Nephron progenitor cell (in vitro differentiated cells): Measurements from ENCODE around the gene ESCO1.
A peak's percentile ranks its signal among the peaks of the same experiment; 100 is the strongest.

Experiments used
- DNase-seq: peaks from one replicate; pipeline ENCODE4 v3.0.0; 2021
- H3K27ac Mint-ChIP-seq: 2 replicates; pipeline ENCODE4 v1.8.0; 2021; ENCODE audit warnings: mild to moderate bottlenecking, moderate library complexity, mixed read lengths
- H3K27me3 Mint-ChIP-seq: 2 replicates; pipeline ENCODE4 v1.8.0; 2021; ENCODE audit warnings: mild to moderate bottlenecking, low read depth, mixed read lengths; ENCODE audit not compliant: poor library complexity
- H3K36me3 Mint-ChIP-seq: 2 replicates; pipeline ENCODE4 v1.8.0; 2021; ENCODE audit warnings: low read depth, mixed read lengths
- H3K4me1 Mint-ChIP-seq: 2 replicates; pipeline ENCODE4 v1.8.0; 2021; ENCODE audit warnings: mixed read lengths
- H3K4me3 Mint-ChIP-seq: 2 replicates; pipeline ENCODE4 v1.8.0; 2021; ENCODE audit warnings: mild to moderate bottlenecking, moderate library complexity, mixed read lengths
- H3K9me3 Mint-ChIP-seq: 2 replicates; pipeline ENCODE4 v1.8.0; 2021; ENCODE audit warnings: mild to moderate bottlenecking, moderate library complexity, mixed read lengths
- TF ChIP-seq, protein P1 (sequence below): fragments of 200-600 bp; sonication (generic); IDR thresholded peaks from 2 replicates; pipeline ENCODE4 v1.5.0; 2021; ENCODE audit warnings: antibody characterized with exemption

The ESCO1 gene

DNA sequence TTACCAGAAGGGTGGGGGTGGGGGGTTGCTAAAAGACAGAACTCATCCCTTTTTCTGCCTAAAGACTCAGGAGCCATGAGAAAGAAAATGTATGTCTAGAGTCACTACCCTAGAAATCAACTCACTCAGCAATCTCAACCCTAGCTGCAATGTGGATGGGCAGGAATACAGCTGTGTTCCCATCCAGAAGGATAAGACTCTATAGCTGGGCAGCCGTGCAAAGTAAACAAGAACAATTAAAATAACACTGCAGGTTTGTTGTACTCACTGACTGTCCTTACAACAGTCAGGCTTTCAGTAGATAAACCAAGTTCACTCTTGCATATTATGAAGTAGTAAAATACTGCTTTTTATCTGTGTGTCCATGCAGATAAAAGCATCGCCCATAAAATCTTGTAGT, 74.0 kb downstream of the ESCO1 start:
- no peak for DNase-seq
- Mint-ChIP-seq H3K27me3 (no peaks in the 10 kb centered on the region), H3K9me3 (no peaks in the 10 kb centered on the region), H3K27ac (peak overlapping the region; percentile 96), H3K36me3 (peaks cover 51% of the 10 kb centered on the region), H3K4me3 (no peak overlapping the region), H3K4me1 (peaks cover 28% of the 10 kb centered on the region)
- TF ChIP-seq, protein P1, sequence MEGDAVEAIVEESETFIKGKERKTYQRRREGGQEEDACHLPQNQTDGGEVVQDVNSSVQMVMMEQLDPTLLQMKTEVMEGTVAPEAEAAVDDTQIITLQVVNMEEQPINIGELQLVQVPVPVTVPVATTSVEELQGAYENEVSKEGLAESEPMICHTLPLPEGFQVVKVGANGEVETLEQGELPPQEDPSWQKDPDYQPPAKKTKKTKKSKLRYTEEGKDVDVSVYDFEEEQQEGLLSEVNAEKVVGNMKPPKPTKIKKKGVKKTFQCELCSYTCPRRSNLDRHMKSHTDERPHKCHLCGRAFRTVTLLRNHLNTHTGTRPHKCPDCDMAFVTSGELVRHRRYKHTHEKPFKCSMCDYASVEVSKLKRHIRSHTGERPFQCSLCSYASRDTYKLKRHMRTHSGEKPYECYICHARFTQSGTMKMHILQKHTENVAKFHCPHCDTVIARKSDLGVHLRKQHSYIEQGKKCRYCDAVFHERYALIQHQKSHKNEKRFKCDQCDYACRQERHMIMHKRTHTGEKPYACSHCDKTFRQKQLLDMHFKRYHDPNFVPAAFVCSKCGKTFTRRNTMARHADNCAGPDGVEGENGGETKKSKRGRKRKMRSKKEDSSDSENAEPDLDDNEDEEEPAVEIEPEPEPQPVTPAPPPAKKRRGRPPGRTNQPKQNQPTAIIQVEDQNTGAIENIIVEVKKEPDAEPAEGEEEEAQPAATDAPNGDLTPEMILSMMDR, result no peak

DNA sequence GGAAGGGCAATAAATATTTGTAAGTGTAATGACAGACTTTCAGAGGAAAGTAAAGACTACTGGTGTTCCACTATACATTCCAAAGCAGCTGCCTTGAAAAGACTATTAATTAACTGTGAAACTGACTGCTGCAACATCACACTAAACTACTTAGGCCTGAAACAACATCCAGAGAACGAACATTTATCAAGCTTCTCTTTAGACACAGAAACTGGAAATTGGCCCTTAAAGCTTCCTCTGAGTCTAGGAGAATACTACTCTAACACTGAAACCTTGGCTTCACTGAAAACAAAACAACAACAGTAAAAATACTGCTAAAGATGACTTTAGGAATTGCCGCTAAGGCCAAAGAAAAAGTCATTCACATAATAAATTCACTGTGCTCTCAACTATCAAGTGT, 74.6 kb downstream of the ESCO1 start:
- TF ChIP-seq, protein P1, result no peak
- Mint-ChIP-seq H3K27ac (peak overlapping the region; percentile 96), H3K27me3 (no peaks in the 10 kb centered on the region), H3K4me3 (no peak overlapping the region), H3K36me3 (peaks cover 50% of the 10 kb centered on the region), H3K4me1 (peaks cover 28% of the 10 kb centered on the region), H3K9me3 (no peaks in the 10 kb centered on the region)
- DNase-seq, result no peak

DNA sequence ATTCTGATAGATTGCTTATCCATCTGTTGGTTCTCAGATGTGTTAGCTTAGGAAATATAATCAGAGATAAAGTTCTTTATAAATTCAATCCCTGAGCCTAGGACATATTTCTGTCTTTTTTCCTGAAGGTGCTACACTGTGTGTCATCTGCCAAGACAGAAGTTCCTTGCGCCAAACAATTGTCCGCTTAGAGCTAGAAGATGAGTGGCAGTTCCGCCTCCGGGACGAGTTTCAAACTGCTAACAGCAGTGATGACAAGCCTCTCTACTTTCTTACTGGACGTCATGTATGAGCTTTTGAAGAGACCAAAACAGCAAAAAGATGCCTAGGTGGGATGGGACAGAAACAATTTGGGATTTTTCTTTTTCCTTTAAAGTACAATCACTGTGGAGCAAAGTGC, 78.0 kb downstream of the ESCO1 start:
- DNase-seq, result no peak
- Mint-ChIP-seq H3K4me3 (no peak overlapping the region), H3K4me1 (peaks cover 26% of the 10 kb centered on the region), H3K27me3 (no peaks in the 10 kb centered on the region), H3K27ac (peak overlapping the region; percentile 47), H3K36me3 (peaks cover 73% of the 10 kb centered on the region), H3K9me3 (no peaks in the 10 kb centered on the region)
- TF ChIP-seq, protein P1, result no peak

DNA sequence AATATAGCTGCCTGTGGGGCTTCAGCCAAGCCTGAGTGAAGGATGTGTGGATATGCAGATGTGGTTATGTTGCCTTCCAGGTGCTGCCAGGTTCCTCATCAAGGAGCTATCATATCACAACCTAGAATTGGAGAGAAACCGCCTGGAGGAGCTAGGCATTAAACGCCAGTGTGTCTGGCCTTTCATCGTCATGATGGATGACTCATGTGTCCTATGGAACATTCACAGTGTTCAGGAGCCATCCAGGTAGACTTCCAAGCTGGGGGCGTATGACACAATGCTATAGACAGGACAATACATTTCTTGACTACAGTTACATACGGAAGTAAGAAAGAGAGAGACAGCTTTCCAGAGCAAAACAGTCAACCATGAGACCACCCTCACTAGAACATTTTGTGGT, 86.8 kb downstream of the ESCO1 start:
- no peak for DNase-seq
- H3K9me3 Mint-ChIP-seq, result no peaks in the 10 kb centered on the region
- no peaks in the 10 kb centered on the region for H3K4me1 Mint-ChIP-seq
- peak overlapping the region; percentile 85 for H3K27ac Mint-ChIP-seq
- no peak overlapping the region for H3K4me3 Mint-ChIP-seq
- peaks cover 93% of the 10 kb centered on the region for H3K36me3 Mint-ChIP-seq
- TF ChIP-seq, protein P1, result no peak
- H3K27me3 Mint-ChIP-seq, result no peaks in the 10 kb centered on the region

DNA sequence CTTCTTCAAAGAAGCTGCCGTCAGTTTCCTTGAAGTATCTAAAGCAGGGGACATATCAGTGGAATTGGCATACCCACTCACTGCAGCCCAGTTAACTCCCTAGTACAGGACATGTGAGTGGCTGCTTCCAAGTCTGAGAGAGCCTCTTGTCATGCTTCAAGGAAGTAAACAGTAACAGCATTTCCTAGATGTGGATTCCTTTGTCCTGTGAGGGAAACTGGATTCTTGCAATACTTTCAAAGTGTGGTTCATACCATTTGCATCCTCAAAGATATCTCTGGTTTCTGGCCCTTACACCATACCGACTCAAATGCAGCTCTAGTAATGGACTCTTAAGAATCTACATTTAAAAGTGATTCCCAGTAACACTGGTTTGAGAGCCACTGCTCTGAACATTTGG, 87.2 kb downstream of the ESCO1 start:
- TF ChIP-seq, protein P1, result no peak
- H3K4me3 Mint-ChIP-seq, result no peak overlapping the region
- DNase-seq, result no peak
- peak overlapping the region; percentile 85 for H3K27ac Mint-ChIP-seq
- no peaks in the 10 kb centered on the region for H3K4me1 Mint-ChIP-seq
- H3K9me3 Mint-ChIP-seq, result no peaks in the 10 kb centered on the region
- H3K27me3 Mint-ChIP-seq, result no peaks in the 10 kb centered on the region
- peaks cover 93% of the 10 kb centered on the region for H3K36me3 Mint-ChIP-seq

DNA sequence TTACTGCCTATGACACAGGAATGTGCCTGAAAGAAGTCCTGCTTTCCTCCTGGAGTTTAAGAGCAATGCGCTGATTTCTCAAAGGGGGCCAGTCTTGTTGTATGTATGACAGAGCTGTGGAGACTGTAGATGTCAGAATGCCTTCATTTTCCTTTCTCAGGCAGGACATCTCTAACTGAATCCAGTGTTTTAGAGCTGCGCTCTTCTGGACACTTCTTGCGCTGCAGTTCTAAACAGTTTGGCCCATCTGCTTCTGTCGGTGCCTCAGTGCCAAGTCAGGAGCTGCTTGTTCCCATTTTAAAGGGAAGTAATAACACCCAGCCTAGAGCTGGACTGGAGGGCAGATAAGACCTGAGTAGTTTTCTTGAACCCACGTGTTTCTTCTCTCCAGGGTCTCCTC, 91.4 kb downstream of the ESCO1 start:
- peaks cover 92% of the 10 kb centered on the region for H3K36me3 Mint-ChIP-seq
- H3K4me3 Mint-ChIP-seq, result no peak overlapping the region
- H3K27me3 Mint-ChIP-seq, result no peaks in the 10 kb centered on the region
- H3K9me3 Mint-ChIP-seq, result no peaks in the 10 kb centered on the region
- peaks cover 12% of the 10 kb centered on the region for H3K4me1 Mint-ChIP-seq
- TF ChIP-seq, protein P1, result no peak
- H3K27ac Mint-ChIP-seq, result peak overlapping the region; percentile 80
- no peak for DNase-seq
